Parathyroid adenoma (tissue), 2 donors: Measurements from ENCODE around the gene ORC4.

Experiments
- H2AFZ ChIP-seq: fragments of 300-600 bp; sonication (generic); one replicate; pipeline ENCODE4 v1.7.0; 2017; ENCODE audit warnings: antibody characterized with exemption, mild to moderate bottlenecking
- H3K27ac ChIP-seq: fragments of 300-600 bp; sonication (generic); one replicate; pipeline ENCODE4 v1.7.0; 2017
- H3K27me3 ChIP-seq: fragments of 300-600 bp; sonication (generic); one replicate; pipeline ENCODE4 v1.7.0; 2017; ENCODE audit warnings: low read length; ENCODE audit not compliant: control insufficient read depth, insufficient read depth
- H3K36me3 ChIP-seq: fragments of 300-600 bp; sonication (generic); one replicate; pipeline ENCODE4 v1.7.0; 2017; ENCODE audit warnings: low read length; ENCODE audit not compliant: control insufficient read depth, insufficient read depth
- H3K4me1 ChIP-seq: fragments of 300-600 bp; sonication (generic); one replicate; pipeline ENCODE4 v1.7.0; 2017; ENCODE audit warnings: control low read depth
- H3K4me2 ChIP-seq: fragments of 300-600 bp; sonication (generic); one replicate; pipeline ENCODE4 v1.7.0; 2017; ENCODE audit warnings: low read length
- H3K4me3 ChIP-seq: fragments of 300-600 bp; sonication (generic); one replicate; pipeline ENCODE4 v1.7.0; 2017; ENCODE audit warnings: low read depth, low read length
- H3K79me2 ChIP-seq: fragments of 300-600 bp; sonication (generic); one replicate; pipeline ENCODE4 v1.7.0; 2017; ENCODE audit warnings: control low read depth
- H3K9ac ChIP-seq: fragments of 300-600 bp; sonication (generic); one replicate; pipeline ENCODE4 v1.7.0; 2017; ENCODE audit warnings: mild to moderate bottlenecking
- H3K9me3 ChIP-seq: fragments of 300-600 bp; sonication (generic); one replicate; pipeline ENCODE4 v1.7.0; 2017; ENCODE audit warnings: low read length; ENCODE audit not compliant: control insufficient read depth
- CTCF ChIP-seq: fragments of 300-600 bp; sonication (generic); IDR thresholded peaks from one replicate; pipeline ENCODE4 v1.7.0; 2017; ENCODE audit warnings: antibody characterized with exemption, mild to moderate bottlenecking
- donor health status: primary hyperparathyroidism.

The ORC4 gene

GRCh38 chr2:147916723-147917122 lies 103.8 kb downstream of the ORC4 start:
- Histone ChIP-seq H3K9me3 (no peaks in the 10 kb centered on the region), H3K4me1 (peaks cover 12% of the 10 kb centered on the region), H3K27ac (no peak overlapping the region), H3K27me3 (no peaks in the 10 kb centered on the region), H2AFZ (no peak overlapping the region), H3K4me2 (no peak overlapping the region), H3K79me2 (no peaks in the 10 kb centered on the region), H3K4me3 (no peak overlapping the region), H3K9ac (no peak overlapping the region), H3K36me3 (no peaks in the 10 kb centered on the region)
- TF ChIP-seq CTCF: no peak

- TF ChIP-seq CTCF: no peak
- Histone ChIP-seq H3K36me3 (no peaks in the 10 kb centered on the region), H3K4me3 (no peak overlapping the region), H3K27ac (no peak overlapping the region), H3K9me3 (no peaks in the 10 kb centered on the region), H3K9ac (no peak overlapping the region), H2AFZ (no peak overlapping the region), H3K4me1 (peaks cover 12% of the 10 kb centered on the region), H3K27me3 (no peaks in the 10 kb centered on the region), H3K4me2 (no peak overlapping the region), H3K79me2 (no peaks in the 10 kb centered on the region)
These were observed 104.5 kb downstream of the ORC4 start for GRCh38 chr2:147916067-147916466.

GRCh38 chr2:147913701-147914480 lies 106.6 kb downstream of the ORC4 start:
- no peaks in the 10 kb centered on the region for H3K79me2 ChIP-seq
- H3K4me3 ChIP-seq: no peak overlapping the region
- H3K9me3 ChIP-seq: no peaks in the 10 kb centered on the region
- H3K36me3 ChIP-seq: no peaks in the 10 kb centered on the region
- H3K4me2 ChIP-seq: no peak overlapping the region
- H3K27ac ChIP-seq: no peak overlapping the region
- no peak overlapping the region for H3K9ac ChIP-seq
- H2AFZ ChIP-seq: no peak overlapping the region
- TF ChIP-seq CTCF: no peak
- H3K27me3 ChIP-seq: no peaks in the 10 kb centered on the region
- peaks cover 12% of the 10 kb centered on the region for H3K4me1 ChIP-seq

- Histone ChIP-seq H3K79me2 (no peaks in the 10 kb centered on the region), H3K27me3 (no peaks in the 10 kb centered on the region), H3K4me2 (no peak overlapping the region), H3K27ac (no peak overlapping the region), H3K36me3 (no peaks in the 10 kb centered on the region), H2AFZ (no peak overlapping the region), H3K9me3 (no peaks in the 10 kb centered on the region), H3K4me3 (no peak overlapping the region), H3K4me1 (peaks cover 4% of the 10 kb centered on the region), H3K9ac (no peak overlapping the region)
- TF ChIP-seq CTCF: peak; percentile 86
These were observed 109.5 kb downstream of the ORC4 start for GRCh38 chr2:147910990-147911473.

GRCh38 chr2:147909178-147909577 lies 111.4 kb downstream of the ORC4 start:
- Histone ChIP-seq H3K9me3 (no peaks in the 10 kb centered on the region), H2AFZ (no peak overlapping the region), H3K27ac (no peak overlapping the region), H3K4me2 (no peak overlapping the region), H3K79me2 (no peaks in the 10 kb centered on the region), H3K36me3 (no peaks in the 10 kb centered on the region), H3K9ac (no peak overlapping the region), H3K27me3 (no peaks in the 10 kb centered on the region), H3K4me1 (peaks cover 4% of the 10 kb centered on the region), H3K4me3 (no peak overlapping the region)
- TF ChIP-seq CTCF: no peak
